Measurements from ENCODE around the gene LSM14A.
"Not testable (repeated sequence)": the region's sequence is repeated elsewhere in the genome, so short reads cannot be mapped to it uniquely, and the experiment has no call there.

- not testable (repeated sequence) for TF ChIP-seq POLR2AphosphoS5 (IDR thresholded peaks at IDR 0.05; ENCODE audit: low read depth); CTCF (IDR thresholded peaks at IDR 0.05; ENCODE audit: insufficient read depth, low read length); REST (IDR thresholded peaks at IDR 0.05; ENCODE audit: insufficient replicate concordance, low read depth)
Measured at GRCh38 chr19:34205324-34205723, 33.0 kb downstream of the LSM14A start.
